IPS-18c (cell line): ENCODE measurements around the gene SH3TC1.

Source experiments
- H3K4me3 ChIP-seq: 2 replicates; pipeline ENCODE4 v1.7.0; 2013; ENCODE audit warnings: low read depth, mild to moderate bottlenecking, low read length, moderate library complexity; ENCODE audit not compliant: insufficient read depth
- H3K9me3 ChIP-seq: one replicate; pipeline ENCODE4 v1.6.1; 2013; ENCODE audit warnings: mild to moderate bottlenecking, low read length, moderate library complexity; ENCODE audit not compliant: control insufficient read depth, insufficient read depth

The SH3TC1 gene

GRCh38 chr4:8268901-8269534 lies 69.9 kb downstream of the SH3TC1 start:
- Histone ChIP-seq H3K4me3 (no peak overlapping the region; the same call in 1 of the 2 replicates), H3K9me3 (no peaks in the 10 kb centered on the region)

- H3K4me3 ChIP-seq, result peak within 1 kb of the TSS; percentile 40
Observed at GRCh38 chr4:8269535-8270417, 70.7 kb downstream of the SH3TC1 start, which contains the start of gene HTRA3. Gene HTRA3, plus strand, starts transcription at chr4:8269754. Its CDS starts 215 bp downstream, at chr4:8269969.

GRCh38 chr4:8270418-8270771 lies 71.3 kb downstream of the SH3TC1 start:
- Histone ChIP-seq H3K9me3 (peaks cover 2% of the 10 kb centered on the region), H3K4me3 (peak overlapping the region; percentile 40; the same call in 1 of the 2 replicates)

More at GRCh38 chr4:8269535-8270417, 70.7 kb downstream of the SH3TC1 start, which contains the start of gene HTRA3:
- H3K9me3 ChIP-seq, result peaks cover under 1% of the 10 kb centered on the region

- no peak overlapping the region for H3K4me3 ChIP-seq
Observed at GRCh38 chr4:8270912-8271815, 72.1 kb downstream of the SH3TC1 start.

GRCh38 chr4:8271821-8272220 lies 72.7 kb downstream of the SH3TC1 start:
- Histone ChIP-seq H3K4me3 (no peak overlapping the region), H3K9me3 (peaks cover 2% of the 10 kb centered on the region)

More at GRCh38 chr4:8270912-8271815, 72.1 kb downstream of the SH3TC1 start:
- peaks cover 2% of the 10 kb centered on the region for H3K9me3 ChIP-seq

- H3K9me3 ChIP-seq, result peaks cover 2% of the 10 kb centered on the region
- H3K4me3 ChIP-seq, result no peak overlapping the region
Observed at GRCh38 chr4:8272472-8273428, 73.7 kb downstream of the SH3TC1 start.

- Histone ChIP-seq H3K9me3 (peaks cover 2% of the 10 kb centered on the region), H3K4me3 (no peak overlapping the region)
Observed at GRCh38 chr4:8273450-8273849, 74.4 kb downstream of the SH3TC1 start.

- Histone ChIP-seq H3K9me3 (peaks cover 2% of the 10 kb centered on the region), H3K4me3 (no peak overlapping the region)
Observed at GRCh38 chr4:8274066-8274652, 75.1 kb downstream of the SH3TC1 start.

GRCh38 chr4:8274765-8275547 lies 75.9 kb downstream of the SH3TC1 start:
- Histone ChIP-seq H3K9me3 (peaks cover 2% of the 10 kb centered on the region), H3K4me3 (no peak overlapping the region)

GRCh38 chr4:8275548-8275910 lies 76.4 kb downstream of the SH3TC1 start:
- H3K9me3 ChIP-seq, result peaks cover 2% of the 10 kb centered on the region

GRCh38 chr4:8276358-8277240 lies 77.5 kb downstream of the SH3TC1 start:
- H3K4me3 ChIP-seq, result no peak overlapping the region
- H3K9me3 ChIP-seq, result peaks cover 2% of the 10 kb centered on the region

More at GRCh38 chr4:8275548-8275910, 76.4 kb downstream of the SH3TC1 start:
- H3K4me3 ChIP-seq, result no peak overlapping the region

- H3K4me3 ChIP-seq, result no peak overlapping the region
- H3K9me3 ChIP-seq, result peaks cover 2% of the 10 kb centered on the region
Observed at GRCh38 chr4:8277356-8278008, 78.4 kb downstream of the SH3TC1 start.

GRCh38 chr4:8278009-8278395 lies 78.9 kb downstream of the SH3TC1 start:
- H3K4me3 ChIP-seq, result no peak overlapping the region
- peaks cover 2% of the 10 kb centered on the region for H3K9me3 ChIP-seq
